Stimulated activated CD8-positive, alpha-beta memory T cell treated with anti-CD3 and anti-CD28 coated beads, Interleukin-7, amount 100 ng/mL, for 24 hours (primary cell): Measurements from ENCODE around the gene SPTBN1.

Experiments
- DNase-seq: peaks from one replicate; pipeline ENCODE4 v3.0.0-alpha.2; 2020; ENCODE audit warnings: low read depth

Gene SPTBN1

DNA sequence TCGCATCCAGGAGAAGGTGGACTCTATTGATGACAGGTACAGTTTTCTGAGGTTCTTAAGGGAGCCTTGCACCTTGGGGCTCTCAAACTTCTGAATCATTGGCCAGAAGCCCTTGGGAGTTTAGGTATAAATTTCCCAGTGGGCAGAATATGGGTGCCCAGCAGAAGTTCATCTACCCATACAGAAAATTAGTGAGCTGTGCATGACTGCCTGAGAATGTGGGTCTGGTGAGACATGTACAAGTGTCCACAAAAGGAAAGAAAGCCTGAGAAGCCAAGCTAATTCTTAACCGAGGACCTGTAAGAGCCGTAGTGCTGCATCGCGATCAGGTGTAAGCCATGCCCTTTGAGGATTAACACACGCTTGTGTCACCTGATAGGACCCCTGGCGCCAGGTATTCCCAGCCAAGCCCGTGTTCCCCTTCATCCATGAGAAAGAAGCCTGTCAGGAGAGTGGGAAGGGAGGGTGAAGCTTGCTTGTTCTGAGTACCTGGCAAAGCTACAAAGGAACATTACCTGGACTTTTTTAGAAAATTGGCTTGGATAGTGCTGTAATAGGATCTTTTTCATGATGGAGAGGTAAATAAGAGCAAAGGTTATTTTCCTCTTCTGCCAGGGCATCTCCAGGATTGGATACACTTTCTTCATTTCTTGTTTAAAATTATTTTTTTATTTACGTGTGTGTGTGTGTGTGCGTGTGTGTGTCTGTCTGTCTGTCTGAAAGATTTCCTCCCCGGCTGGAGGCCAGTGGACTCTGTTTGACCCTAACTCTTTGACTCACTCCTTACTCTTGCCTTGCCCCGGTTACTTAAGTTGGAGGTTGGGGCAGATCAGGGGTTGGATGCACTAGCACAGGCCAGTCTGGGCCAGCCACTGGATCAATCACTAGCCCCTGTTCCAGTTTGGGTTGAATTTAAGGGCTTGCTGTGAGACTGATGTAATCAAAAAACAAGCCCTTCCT is 176.9 kb downstream of the SPTBN1 start:
- no peak for DNase-seq

DNA sequence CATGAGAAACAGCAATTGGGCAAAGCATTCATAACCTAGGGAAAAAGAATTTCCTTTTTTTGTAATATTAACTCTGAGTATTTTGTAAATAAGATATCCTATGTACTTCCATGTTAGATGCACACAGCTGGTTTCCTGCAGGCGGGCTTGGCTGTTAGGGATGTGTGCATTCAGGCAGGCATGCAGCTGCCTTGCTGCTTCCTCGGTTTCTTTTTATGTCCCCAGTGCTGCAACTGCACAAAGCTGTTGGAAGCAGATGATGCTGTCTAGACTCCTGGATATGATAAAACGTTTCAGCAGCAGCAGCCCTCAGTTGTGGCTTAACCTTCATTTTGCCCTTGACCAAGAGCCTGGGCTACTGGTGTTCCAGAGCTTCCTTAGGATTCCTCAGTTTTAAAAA is 177.9 kb downstream of the SPTBN1 start:
- DNase-seq, result no peak

GRCh38 chr2:54634564-54635511 is 178.7 kb downstream of the SPTBN1 start:
- DNase-seq, result no peak

DNA sequence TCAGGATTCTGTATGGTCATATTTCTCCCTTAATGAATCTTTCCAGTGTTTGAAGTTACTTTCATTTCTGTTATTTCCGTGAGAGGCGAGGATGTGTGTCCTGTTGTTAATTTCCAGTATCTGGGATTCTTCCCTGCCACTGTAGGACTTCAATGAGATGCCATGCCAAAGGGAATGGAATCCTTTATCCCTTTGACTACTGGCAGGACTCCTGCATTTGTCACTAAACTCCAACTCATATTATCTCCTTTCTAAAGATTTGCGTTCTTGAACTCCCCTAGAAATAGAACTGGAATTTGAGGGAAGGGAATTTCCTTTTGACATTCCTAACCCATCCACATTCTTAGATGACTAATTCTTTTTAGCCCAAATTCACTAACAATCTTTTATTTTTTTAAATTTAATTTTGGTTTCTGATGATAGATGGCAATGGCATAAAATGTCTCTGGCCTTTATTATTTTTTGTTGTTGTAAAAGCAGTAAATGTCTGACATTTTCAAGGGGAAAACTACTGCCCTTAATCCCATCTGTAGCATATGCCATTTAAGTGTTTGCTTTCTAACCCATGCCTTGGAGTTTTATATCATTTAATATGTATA is 179.5 kb downstream of the SPTBN1 start:
- DNase-seq, result no peak

DNA sequence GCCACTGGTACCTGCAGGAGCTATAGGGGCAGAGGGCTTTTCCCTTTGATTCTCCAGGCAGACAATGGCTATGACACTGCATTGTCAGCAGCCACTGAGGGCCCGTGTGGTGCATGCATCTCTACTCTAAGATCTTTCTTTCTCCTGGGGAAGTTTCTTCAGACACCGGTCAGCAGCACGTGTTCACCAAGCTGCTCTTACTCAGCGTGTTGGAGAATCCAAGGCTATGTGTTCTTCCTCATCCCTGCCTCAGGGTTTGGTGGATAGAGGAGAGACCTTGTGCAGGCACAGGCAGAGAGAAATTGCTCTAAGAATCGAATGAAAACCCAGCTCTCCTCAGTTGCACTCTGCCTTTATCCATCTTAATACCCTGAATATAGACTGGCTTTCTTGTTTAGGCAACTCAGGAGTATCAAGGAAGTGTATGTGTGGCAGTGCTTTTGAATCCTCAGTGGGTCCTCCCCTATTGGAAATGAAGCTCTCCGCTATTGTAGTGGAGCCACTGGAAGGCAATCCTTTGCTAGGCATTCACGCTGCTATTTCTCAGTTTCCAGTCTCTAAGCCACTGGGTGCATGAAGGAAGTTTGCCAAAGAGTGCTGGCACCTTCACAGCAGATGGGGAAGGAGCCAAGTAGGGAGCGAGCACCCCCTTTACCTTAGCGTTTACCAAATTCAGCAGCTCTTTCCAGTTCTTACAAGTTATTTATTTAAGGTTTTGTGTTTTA is 180.4 kb downstream of the SPTBN1 start:
- no peak for DNase-seq

- no peak for DNase-seq
These were observed 182.0 kb downstream of the SPTBN1 start for GRCh38 chr2:54638103-54638502.

DNA sequence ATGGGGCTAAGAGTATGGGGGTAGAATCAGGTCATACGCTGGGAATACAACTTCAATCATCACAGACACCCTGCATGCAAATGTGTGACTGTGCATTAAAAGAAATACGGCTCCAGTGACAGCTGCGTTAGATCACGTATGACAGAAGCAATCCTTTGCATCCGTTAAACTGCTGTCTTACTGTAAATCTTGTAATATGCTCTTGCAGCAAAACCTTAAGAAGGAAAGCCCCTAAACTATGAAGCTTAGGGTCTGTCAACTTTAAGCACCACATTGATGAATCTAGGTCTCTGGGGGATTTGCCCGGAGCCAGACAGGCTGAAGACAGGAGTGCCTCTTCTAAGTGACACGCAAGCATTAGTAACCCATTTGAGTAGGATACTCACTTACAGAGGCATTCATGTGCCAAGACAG is 182.7 kb downstream of the SPTBN1 start:
- DNase-seq, result no peak

DNA sequence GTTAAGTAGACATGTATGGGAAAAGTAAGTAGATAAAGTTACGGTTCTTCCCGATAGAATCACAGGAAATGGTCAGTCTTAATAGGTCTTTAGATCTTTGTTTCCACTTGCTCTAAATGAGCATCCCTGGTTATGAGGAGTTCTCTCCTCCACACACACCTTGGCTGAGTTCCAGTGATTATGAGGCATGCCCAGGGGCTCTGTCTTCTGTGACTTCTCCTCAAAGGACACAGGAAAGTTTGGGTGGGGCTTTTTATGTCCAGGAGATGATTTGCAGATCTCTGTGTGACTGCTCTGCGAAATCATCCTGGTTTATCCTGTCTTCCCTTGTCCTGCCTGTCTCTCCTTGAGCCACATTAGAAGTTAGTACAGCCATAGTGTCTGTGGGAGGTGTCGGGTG is 183.5 kb downstream of the SPTBN1 start:
- DNase-seq, result no peak

GRCh38 chr2:54640834-54641540 is 184.9 kb downstream of the SPTBN1 start:
- DNase-seq, result no peak

DNA sequence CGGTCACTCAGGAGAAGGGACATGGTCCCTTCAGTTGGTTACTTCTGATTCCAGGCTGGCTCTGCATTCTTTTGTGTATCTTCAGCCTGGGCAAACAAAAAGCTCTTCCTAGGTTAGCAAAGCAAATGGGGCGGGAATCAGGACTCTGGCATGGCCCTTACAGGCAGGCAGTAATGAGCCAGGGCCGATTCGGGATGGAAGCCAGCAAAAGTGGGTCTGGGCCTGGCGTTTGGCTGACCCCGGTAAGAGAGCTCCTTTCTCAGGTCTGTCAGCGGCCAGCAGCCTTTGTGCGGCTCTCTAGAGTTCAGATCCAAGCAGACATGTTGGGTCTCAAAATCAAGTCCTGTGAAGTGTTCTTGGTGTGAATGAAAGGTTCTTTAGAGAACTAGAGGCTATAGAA is 185.9 kb downstream of the SPTBN1 start:
- DNase-seq, result no peak

GRCh38 chr2:54642677-54643430 is 186.7 kb downstream of the SPTBN1 start:
- DNase-seq, result no peak

GRCh38 chr2:54644236-54644635 is 188.1 kb downstream of the SPTBN1 start:
- no peak for DNase-seq

- DNase-seq, result no peak
These were observed 190.2 kb downstream of the SPTBN1 start for GRCh38 chr2:54646170-54646927.

DNA sequence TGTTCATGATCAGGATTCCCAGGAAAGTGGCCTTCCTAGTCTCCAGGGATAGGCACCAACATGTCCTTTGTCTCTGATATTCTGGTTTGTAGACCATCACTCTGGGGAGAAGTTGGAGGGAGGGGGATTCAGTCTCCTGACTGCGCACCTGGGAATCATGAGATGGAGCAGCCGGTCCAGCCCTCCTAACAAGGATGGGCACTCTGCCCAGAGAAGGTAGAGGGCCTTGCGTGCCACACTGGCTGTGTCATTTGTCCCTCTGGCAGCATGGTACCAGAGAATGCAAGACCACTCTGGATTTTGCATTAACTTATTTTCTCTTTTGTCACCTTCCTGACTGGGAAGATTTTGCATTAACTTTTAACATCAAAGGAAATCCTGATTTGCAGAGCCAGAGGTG is 192.1 kb downstream of the SPTBN1 start:
- DNase-seq, result no peak

DNA sequence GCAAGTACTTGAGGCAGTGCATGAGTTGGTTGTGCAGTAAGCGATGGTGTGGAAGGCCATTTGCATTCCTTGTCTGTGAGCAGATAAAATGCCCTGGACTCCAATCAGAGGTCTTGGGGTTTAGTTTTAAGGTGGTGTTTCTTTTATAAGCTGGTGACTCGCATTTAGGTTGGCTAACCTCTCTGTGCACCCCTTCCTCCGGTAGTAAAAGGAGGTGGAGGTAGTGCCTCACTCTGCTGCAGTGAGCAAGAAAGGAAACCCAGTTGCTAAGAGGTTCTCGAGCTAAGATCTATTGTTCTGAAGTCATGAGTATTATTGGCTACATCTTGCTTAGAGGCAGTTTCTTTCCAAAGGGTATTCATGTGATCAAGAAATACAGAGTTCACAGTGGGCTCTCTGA is 193.1 kb downstream of the SPTBN1 start:
- DNase-seq, result no peak

GRCh38 chr2:54649633-54650032 is 193.5 kb downstream of the SPTBN1 start:
- no peak for DNase-seq

GRCh38 chr2:54650612-54651011 is 194.5 kb downstream of the SPTBN1 start:
- DNase-seq, result no peak

DNA sequence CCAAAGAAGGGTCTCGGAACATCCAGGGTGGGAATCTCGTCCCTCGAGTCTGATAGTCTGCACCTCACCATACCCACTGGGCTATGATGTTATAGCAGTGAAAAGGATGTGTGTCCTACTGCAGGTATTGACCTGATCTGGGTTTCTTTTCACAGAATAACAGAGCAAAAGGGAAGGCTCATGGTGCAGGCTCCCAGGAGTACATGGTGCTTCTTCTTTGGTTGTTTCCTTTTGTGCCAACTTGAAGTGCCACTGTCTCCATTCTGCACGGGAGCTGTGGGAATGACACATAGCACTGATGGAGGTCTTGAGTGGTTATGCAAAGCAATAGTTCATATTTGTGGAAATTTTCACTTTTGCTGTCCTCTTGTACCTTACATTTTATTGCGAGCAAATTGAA is 195.2 kb downstream of the SPTBN1 start:
- DNase-seq, result no peak

DNA sequence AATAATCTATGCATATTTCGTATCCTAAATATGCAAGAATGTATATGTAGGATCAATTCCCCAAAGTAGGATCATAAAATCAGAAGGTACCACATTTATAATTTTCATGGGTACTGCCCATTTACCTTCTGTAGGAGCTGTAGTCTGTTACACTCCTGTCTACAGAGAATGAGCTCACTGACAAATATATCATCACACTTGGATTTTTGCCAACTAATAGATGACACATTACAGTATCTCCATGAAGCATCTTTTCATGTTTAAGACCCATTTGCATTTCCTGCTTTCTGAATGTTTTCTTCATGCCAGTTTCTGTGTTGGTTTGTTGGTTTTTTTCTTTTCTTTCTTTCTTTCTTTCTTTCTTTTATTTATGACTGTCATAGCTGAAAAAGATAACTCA is 196.4 kb downstream of the SPTBN1 start:
- DNase-seq, result no peak
